Measurements from ENCODE around the gene NEIL1. TPM values are rescaled to one million over a fixed set of nuclear protein-coding genes. Genes with fewer than 3 reads are reported as not detected.
"Not testable (repeated sequence)": the region's sequence is repeated elsewhere in the genome, so short reads cannot be mapped to it uniquely, and the experiment has no call there.

Gene NEIL1
- total RNA-seq, 2 donors from 2014 or later: 20.2 to 25.7 TPM

DNA sequence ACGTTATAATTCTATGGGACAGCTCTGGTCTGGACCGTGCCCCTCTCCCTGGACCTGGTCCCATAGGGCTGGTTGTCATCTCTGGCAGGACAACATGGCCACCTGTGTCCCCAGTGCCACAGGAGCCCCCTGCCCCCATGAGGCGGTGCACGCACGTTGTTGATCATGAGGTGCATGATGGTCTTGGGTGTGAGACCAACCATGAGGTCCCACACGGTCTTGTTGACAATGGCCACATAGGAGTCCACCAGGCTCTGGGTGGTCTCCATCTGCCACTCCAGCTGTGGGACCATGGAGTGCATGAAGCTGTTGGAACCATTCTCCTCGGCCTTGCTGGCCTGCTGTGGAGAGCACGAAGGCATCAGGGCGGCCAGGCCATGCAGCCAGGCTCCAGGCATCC lies 44.5 kb upstream of the NEIL1 start:
- Histone ChIP-seq H3K4me1 (ENCODE audit: control insufficient read depth, insufficient read depth, low read length) (no peaks in the 10 kb centered on the region), H3K4me3 (ENCODE audit: low read length) (no peak overlapping the region), H3K36me3 (ENCODE audit: control insufficient read depth, insufficient read depth, low read length) (no peaks in the 10 kb centered on the region), H3K9ac (ENCODE audit: extremely low read depth, low read length, poor library complexity, severe bottlenecking) (no peak overlapping the region), H3K27ac (ENCODE audit: low read depth, low read length) (no peak overlapping the region), H3K9me3 (ENCODE audit: control insufficient read depth, low read length) (no peaks in the 10 kb centered on the region), H3K27me3 (ENCODE audit: control insufficient read depth, insufficient read depth, low read length, poor library complexity, severe bottlenecking) (no peaks in the 10 kb centered on the region)
- H3K4me1 Mint-ChIP-seq: no peaks in the 10 kb centered on the region
- no peaks in the 10 kb centered on the region for H3K27me3 Mint-ChIP-seq (ENCODE audit: insufficient read depth)
- WGBS, 2 experiments (ENCODE audit: insufficient coverage in 1 of 2, insufficient read length in 1 of 2): 91% methylated on average over 9 of the region's 9 CpGs; no CpG with 5 or more reads in 1 of the 2 experiments
- H3K36me3 Mint-ChIP-seq (ENCODE audit: low read depth): no peaks in the 10 kb centered on the region
- TF ChIP-seq CTCF (conservative IDR thresholded peaks at IDR 0.05): no peak
- H3K27ac Mint-ChIP-seq: no peak overlapping the region
- no peak overlapping the region for H3K4me3 Mint-ChIP-seq
- H3K9me3 Mint-ChIP-seq: no peaks in the 10 kb centered on the region
- DNase-seq: peak; percentile 32

- not testable (repeated sequence) for H3K4me1 Mint-ChIP-seq; H3K27ac ChIP-seq (ENCODE audit: low read depth, low read length); H3K4me1 ChIP-seq (ENCODE audit: control insufficient read depth, insufficient read depth, low read length); H3K27me3 ChIP-seq (ENCODE audit: control insufficient read depth, insufficient read depth, low read length, poor library complexity, severe bottlenecking); H3K9me3 ChIP-seq (ENCODE audit: control insufficient read depth, low read length); H3K4me3 Mint-ChIP-seq; H3K36me3 ChIP-seq (ENCODE audit: control insufficient read depth, insufficient read depth, low read length); H3K9me3 Mint-ChIP-seq; H3K4me3 ChIP-seq (ENCODE audit: low read length); H3K27me3 Mint-ChIP-seq (ENCODE audit: insufficient read depth); H3K36me3 Mint-ChIP-seq (ENCODE audit: low read depth); H3K9ac ChIP-seq (ENCODE audit: extremely low read depth, low read length, poor library complexity, severe bottlenecking); H3K27ac Mint-ChIP-seq
- DNase-seq: peak; percentile 15
- WGBS, 2 experiments (ENCODE audit: insufficient coverage in 1 of 2, insufficient read length in 1 of 2): 91 to 94% methylated on average over 2 to 4 of the region's 4 CpGs
These were observed 44.1 kb upstream of the NEIL1 start for GRCh38 chr15:75302753-75303152.

GRCh38 chr15:75306188-75306587 lies 40.7 kb upstream of the NEIL1 start:
- 71 to 75% methylated on average over 2 to 3 of the region's 3 CpGs for WGBS, 2 experiments (ENCODE audit: insufficient coverage in 1 of 2, insufficient read length in 1 of 2)
- H3K4me3 ChIP-seq (ENCODE audit: low read length): no peak overlapping the region
- TF ChIP-seq CTCF (conservative IDR thresholded peaks at IDR 0.05): no peak
- Mint-ChIP-seq H3K27me3 (ENCODE audit: insufficient read depth) (peaks cover 8% of the 10 kb centered on the region), H3K27ac (no peak overlapping the region), H3K9me3 (no peaks in the 10 kb centered on the region), H3K4me1 (no peaks in the 10 kb centered on the region), H3K4me3 (no peak overlapping the region), H3K36me3 (ENCODE audit: low read depth) (no peaks in the 10 kb centered on the region)
- peak; percentile 7 for DNase-seq
- no peaks in the 10 kb centered on the region for H3K27me3 ChIP-seq (ENCODE audit: control insufficient read depth, insufficient read depth, low read length, poor library complexity, severe bottlenecking)
- H3K9ac ChIP-seq (ENCODE audit: extremely low read depth, low read length, poor library complexity, severe bottlenecking): no peak overlapping the region
- H3K27ac ChIP-seq (ENCODE audit: low read depth, low read length): no peak overlapping the region
- no peaks in the 10 kb centered on the region for H3K4me1 ChIP-seq (ENCODE audit: control insufficient read depth, insufficient read depth, low read length)
- no peaks in the 10 kb centered on the region for H3K9me3 ChIP-seq (ENCODE audit: control insufficient read depth, low read length)
- no peaks in the 10 kb centered on the region for H3K36me3 ChIP-seq (ENCODE audit: control insufficient read depth, insufficient read depth, low read length)

DNA sequence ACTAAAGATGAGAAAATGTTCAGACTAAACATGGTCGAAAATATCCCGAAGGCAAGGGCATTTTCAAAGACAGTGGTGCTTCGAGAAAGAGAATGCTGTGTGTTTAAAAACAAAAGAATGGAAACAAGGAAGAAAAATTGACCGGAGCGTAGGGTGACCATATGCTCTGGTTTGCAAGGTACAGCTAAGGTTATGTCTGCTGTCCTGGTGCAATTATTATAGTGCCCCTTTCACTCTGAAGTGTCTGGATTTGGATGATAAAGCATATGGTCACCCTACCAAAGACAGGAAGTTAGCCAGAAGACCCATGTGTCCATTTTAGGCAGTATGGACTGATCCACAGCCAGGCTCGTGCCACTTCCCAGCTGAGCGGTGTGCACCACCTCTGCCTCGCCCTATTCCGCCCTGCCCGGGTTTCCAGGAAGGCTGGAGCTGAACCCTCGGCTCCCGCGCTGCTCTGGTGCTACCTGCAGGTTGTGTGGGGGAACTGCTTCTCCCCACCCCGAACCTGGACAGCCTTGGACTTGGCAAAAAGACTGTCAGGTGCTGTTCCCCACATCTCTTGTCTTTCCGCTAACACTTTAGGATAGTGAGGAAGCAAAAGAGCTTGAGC lies 39.0 kb upstream of the NEIL1 start:
- peak; percentile 95 for DNase-seq
- H3K9ac ChIP-seq (ENCODE audit: extremely low read depth, low read length, poor library complexity, severe bottlenecking): no peak overlapping the region
- no peaks in the 10 kb centered on the region for H3K4me1 ChIP-seq (ENCODE audit: control insufficient read depth, insufficient read depth, low read length)
- no peaks in the 10 kb centered on the region for H3K9me3 ChIP-seq (ENCODE audit: control insufficient read depth, low read length)
- H3K36me3 ChIP-seq (ENCODE audit: control insufficient read depth, insufficient read depth, low read length): no peaks in the 10 kb centered on the region
- Mint-ChIP-seq H3K36me3 (ENCODE audit: low read depth) (no peaks in the 10 kb centered on the region), H3K4me1 (no peaks in the 10 kb centered on the region), H3K27me3 (ENCODE audit: insufficient read depth) (peaks cover 9% of the 10 kb centered on the region), H3K27ac (no peak overlapping the region), H3K4me3 (no peak overlapping the region), H3K9me3 (no peaks in the 10 kb centered on the region)
- H3K27ac ChIP-seq (ENCODE audit: low read depth, low read length): no peak overlapping the region
- H3K27me3 ChIP-seq (ENCODE audit: control insufficient read depth, insufficient read depth, low read length, poor library complexity, severe bottlenecking): no peaks in the 10 kb centered on the region
- 50 to 67% methylated on average over 8 to 15 of the region's 15 CpGs for WGBS, 2 experiments (ENCODE audit: insufficient coverage in 1 of 2, insufficient read length in 1 of 2)
- peak; percentile 84 for TF ChIP-seq CTCF (conservative IDR thresholded peaks at IDR 0.05)
- H3K4me3 ChIP-seq (ENCODE audit: low read length): no peak overlapping the region

Measured in endodermal cell (in vitro differentiated cells).